GM23338 (cell line): ENCODE measurements around the gene CIC. TPM values are rescaled to one million over a fixed set of nuclear protein-coding genes. Genes with fewer than 3 reads are reported as not detected.

Experiments used
- ATAC-seq: fragments of 200-7000 bp; cut with Tn5 transposase; 3 replicates; pipeline ENCODE4 v1.9.1; 2020
- DNase-seq: peaks from one replicate; pipeline ENCODE4 v3.0.0-alpha.2; 2015; ENCODE audit warnings: low spot score
- H2AFZ ChIP-seq: fragments of 200-600 bp; sonication (generic); 2 replicates; pipeline ENCODE4 v1.8.0; 2016; ENCODE audit warnings: antibody characterized with exemption, mild to moderate bottlenecking, moderate library complexity
- H3F3A ChIP-seq: fragments of 200-600 bp; sonication (generic); replicated peaks from 2 replicates; pipeline ENCODE4 v1.8.0; 2017; ENCODE audit warnings: antibody characterized with exemption, mixed run types, low read depth
- H3K27ac ChIP-seq: fragments of 200-600 bp; sonication (generic); 2 replicates; pipeline ENCODE4 v1.6.1; 2016; ENCODE audit warnings: low read depth
- H3K27me3 ChIP-seq: fragments of 200-600 bp; sonication (generic); 2 replicates; pipeline ENCODE4 v1.8.0; 2016; ENCODE audit warnings: mild to moderate bottlenecking, mixed run types, moderate library complexity; ENCODE audit not compliant: insufficient read depth
- H3K36me3 ChIP-seq: fragments of 200-600 bp; sonication (generic); 2 replicates; pipeline ENCODE4 v1.8.0; 2016; ENCODE audit warnings: mild to moderate bottlenecking; ENCODE audit not compliant: insufficient read depth
- H3K4me1 ChIP-seq: fragments of 200-600 bp; sonication (generic); 2 replicates; pipeline ENCODE4 v1.8.0; 2016; ENCODE audit warnings: mild to moderate bottlenecking, moderate library complexity; ENCODE audit not compliant: insufficient read depth
- H3K4me2 ChIP-seq: fragments of 200-600 bp; sonication (generic); 2 replicates; pipeline ENCODE4 v1.7.1; 2017; ENCODE audit warnings: mixed run types
- H3K4me3 ChIP-seq: fragments of 200-600 bp; sonication (generic); 2 replicates; pipeline ENCODE4 v1.6.1; 2016; ENCODE audit warnings: mixed run types
- H3K79me2 ChIP-seq: fragments of 200-600 bp; sonication (generic); replicated peaks from 2 replicates; pipeline ENCODE4 v1.8.0; 2017; ENCODE audit warnings: mild to moderate bottlenecking; ENCODE audit not compliant: insufficient read depth
- H3K9me2 ChIP-seq: fragments of 200-600 bp; sonication (generic); 2 replicates; pipeline ENCODE4 v1.8.0; 2017; ENCODE audit not compliant: insufficient read depth
- H4K20me1 ChIP-seq: fragments of 200-600 bp; sonication (generic); replicated peaks from 2 replicates; pipeline ENCODE4 v1.8.0; 2017; ENCODE audit warnings: mild to moderate bottlenecking; ENCODE audit not compliant: insufficient read depth
- H3K27ac Mint-ChIP-seq: 2 replicates; pipeline ENCODE4 v1.8.0; 2020; ENCODE audit warnings: inconsistent platforms, mild to moderate bottlenecking, moderate library complexity, mixed read lengths
- H3K27me3 Mint-ChIP-seq: 3 replicates; pipeline ENCODE4 v1.8.0; 2022; ENCODE audit warnings: low read depth, mild to moderate bottlenecking, moderate library complexity, mixed read lengths, inconsistent platforms; ENCODE audit not compliant: insufficient read depth, poor library complexity
- H3K36me3 Mint-ChIP-seq: 3 replicates; pipeline ENCODE4 v1.8.0; 2021; ENCODE audit warnings: low read depth, mild to moderate bottlenecking, inconsistent platforms, moderate library complexity, mixed read lengths
- H3K4me1 Mint-ChIP-seq: 3 replicates; pipeline ENCODE4 v1.8.0; 2020; ENCODE audit warnings: mild to moderate bottlenecking, inconsistent platforms, mixed read lengths
- H3K4me3 Mint-ChIP-seq: 3 replicates; pipeline ENCODE4 v1.8.0; 2021; ENCODE audit warnings: moderate library complexity, mild to moderate bottlenecking, inconsistent platforms, mixed read lengths
- H3K9me3 Mint-ChIP-seq: 3 replicates; pipeline ENCODE4 v1.8.0; 2020; ENCODE audit warnings: moderate library complexity, mild to moderate bottlenecking, inconsistent platforms, mixed read lengths
- CREB1 ChIP-seq: fragments of 250-450 bp; sonication (Bioruptor Pico); IDR thresholded peaks from 2 replicates; pipeline ENCODE4 v1.5.0; 2020; ENCODE audit warnings: low read depth, mild to moderate bottlenecking, moderate library complexity
- EZH2 ChIP-seq: fragments of 200-600 bp; sonication (generic); IDR thresholded peaks from one replicate; pipeline ENCODE4 v1.8.0; 2017; ENCODE audit warnings: antibody characterized with exemption, mild to moderate bottlenecking, low read depth; ENCODE audit not compliant: unreplicated experiment
- EZH2phosphoT487 ChIP-seq: fragments of 200-600 bp; sonication (generic); IDR thresholded peaks from one replicate; pipeline ENCODE4 v1.8.1; 2018; ENCODE audit warnings: antibody characterized with exemption; ENCODE audit not compliant: unreplicated experiment
- JUNB ChIP-seq: IDR thresholded peaks from one replicate; pipeline ENCODE4 v1.6.1; 2016; ENCODE audit warnings: antibody characterized with exemption; ENCODE audit not compliant: unreplicated experiment
- POLR2AphosphoS5 ChIP-seq: IDR thresholded peaks from 2 replicates; pipeline ENCODE4 v1.6.1; 2016; ENCODE audit warnings: antibody characterized with exemption, low read depth
- STAT1 ChIP-seq: IDR thresholded peaks from one replicate; pipeline ENCODE4 v1.6.1; 2016; ENCODE audit warnings: antibody characterized with exemption; ENCODE audit not compliant: unreplicated experiment
- polyA plus RNA-seq: library from polyadenylated mRNA; unstranded; fragments of >200 nt; fragmentation: Nextera tagmentation; extraction: Ambion mirVana; gene quantifications from 2 replicates; pipeline ENCODE4 v1.2.1, GENCODE V29; 2016
- total RNA-seq: library from RNA; depleted of rRNA; stranded (reverse); fragments of >200 nt; shearing (Covaris generic); gene quantifications from 2 replicates; pipeline ENCODE4 v1.2.3, GENCODE V29; 2014
- TF ChIP-seq, protein P1 (sequence below), 2 experiments: fragments of 200-600 bp in 1 of 2; sonication (generic) in 1 of 2; conservative IDR thresholded peaks; 2 replicates each; pipeline versions ENCODE4 v1.5.1 to v1.6.1; 2016 to 2017; ENCODE audit warnings: antibody characterized with exemption in 2 of 2, low read depth in 2 of 2, mild to moderate bottlenecking in 2 of 2, moderate library complexity in 1 of 2
- TF ChIP-seq, protein P2 (sequence below): IDR thresholded peaks from one replicate; pipeline ENCODE4 v1.6.1; 2018; ENCODE audit warnings: antibody characterized with exemption; ENCODE audit not compliant: unreplicated experiment
- TF ChIP-seq, protein P3 (sequence below): IDR thresholded peaks from 2 replicates; pipeline ENCODE4 v1.6.1; 2016; ENCODE audit warnings: antibody characterized with exemption

CIC gene
- total and polyA plus RNA-seq, 2 experiments from 2014 or later = 13.2 to 42.0 TPM

DNA sequence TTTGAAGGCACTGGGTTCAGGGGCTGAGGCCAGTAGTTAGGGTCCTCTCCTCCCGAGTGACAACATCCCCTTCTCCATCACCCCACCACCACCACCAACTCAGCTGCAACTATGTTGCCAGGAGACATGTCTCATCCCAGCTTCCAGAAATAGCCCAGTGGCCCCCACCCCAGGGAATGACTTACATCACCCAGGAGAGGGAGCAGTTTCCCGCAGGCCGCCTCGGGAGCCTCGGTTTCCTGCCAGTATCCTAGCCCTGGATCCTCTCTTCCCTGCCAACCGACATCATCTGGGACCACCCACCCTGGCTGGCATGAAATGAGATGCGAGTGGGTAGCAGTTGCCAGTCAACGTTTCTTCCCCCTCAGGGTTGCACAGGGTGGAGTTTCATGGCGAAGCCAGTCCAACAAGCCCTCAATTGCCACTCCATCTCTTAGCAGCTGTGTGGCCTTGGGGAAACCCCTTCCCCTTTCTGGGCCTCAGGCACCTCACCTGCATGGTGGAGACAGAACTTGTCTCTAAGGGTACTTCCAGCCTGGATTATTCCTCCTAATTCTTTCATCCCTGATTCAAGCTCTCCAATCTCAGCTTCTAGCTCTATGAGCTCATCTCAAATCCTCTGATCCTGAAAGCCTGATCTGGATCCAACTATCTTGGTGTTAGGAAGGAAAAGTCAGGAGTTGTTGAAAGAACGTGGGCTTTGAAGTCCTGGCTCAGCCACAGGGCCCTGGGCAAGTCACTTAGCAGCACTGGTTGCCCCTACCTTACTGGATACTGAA is 22.7 kb upstream of the CIC start:
- peaks cover 5% of the 10 kb centered on the region; the same call in 1 of the 2 replicates for H4K20me1 ChIP-seq
- Mint-ChIP-seq H3K4me3 (no peak overlapping the region), H3K9me3 (no peaks in the 10 kb centered on the region; the same call in 2 of the 3 replicates), H3K36me3 (peaks cover 6% of the 10 kb centered on the region; the same call in 1 of the 3 replicates), H3K27me3 (peaks cover 18% of the 10 kb centered on the region), H3K27ac (no peak overlapping the region), H3K4me1 (peaks cover 34% of the 10 kb centered on the region)
- peak; percentile 46 for TF ChIP-seq POLR2AphosphoS5
- TF ChIP-seq, protein P1, sequence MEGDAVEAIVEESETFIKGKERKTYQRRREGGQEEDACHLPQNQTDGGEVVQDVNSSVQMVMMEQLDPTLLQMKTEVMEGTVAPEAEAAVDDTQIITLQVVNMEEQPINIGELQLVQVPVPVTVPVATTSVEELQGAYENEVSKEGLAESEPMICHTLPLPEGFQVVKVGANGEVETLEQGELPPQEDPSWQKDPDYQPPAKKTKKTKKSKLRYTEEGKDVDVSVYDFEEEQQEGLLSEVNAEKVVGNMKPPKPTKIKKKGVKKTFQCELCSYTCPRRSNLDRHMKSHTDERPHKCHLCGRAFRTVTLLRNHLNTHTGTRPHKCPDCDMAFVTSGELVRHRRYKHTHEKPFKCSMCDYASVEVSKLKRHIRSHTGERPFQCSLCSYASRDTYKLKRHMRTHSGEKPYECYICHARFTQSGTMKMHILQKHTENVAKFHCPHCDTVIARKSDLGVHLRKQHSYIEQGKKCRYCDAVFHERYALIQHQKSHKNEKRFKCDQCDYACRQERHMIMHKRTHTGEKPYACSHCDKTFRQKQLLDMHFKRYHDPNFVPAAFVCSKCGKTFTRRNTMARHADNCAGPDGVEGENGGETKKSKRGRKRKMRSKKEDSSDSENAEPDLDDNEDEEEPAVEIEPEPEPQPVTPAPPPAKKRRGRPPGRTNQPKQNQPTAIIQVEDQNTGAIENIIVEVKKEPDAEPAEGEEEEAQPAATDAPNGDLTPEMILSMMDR (conservative IDR thresholded peaks at IDR 0.05; ENCODE audit: low read depth in 2 of 2) = peak; percentile 60 to 84
- TF ChIP-seq, protein P2, sequence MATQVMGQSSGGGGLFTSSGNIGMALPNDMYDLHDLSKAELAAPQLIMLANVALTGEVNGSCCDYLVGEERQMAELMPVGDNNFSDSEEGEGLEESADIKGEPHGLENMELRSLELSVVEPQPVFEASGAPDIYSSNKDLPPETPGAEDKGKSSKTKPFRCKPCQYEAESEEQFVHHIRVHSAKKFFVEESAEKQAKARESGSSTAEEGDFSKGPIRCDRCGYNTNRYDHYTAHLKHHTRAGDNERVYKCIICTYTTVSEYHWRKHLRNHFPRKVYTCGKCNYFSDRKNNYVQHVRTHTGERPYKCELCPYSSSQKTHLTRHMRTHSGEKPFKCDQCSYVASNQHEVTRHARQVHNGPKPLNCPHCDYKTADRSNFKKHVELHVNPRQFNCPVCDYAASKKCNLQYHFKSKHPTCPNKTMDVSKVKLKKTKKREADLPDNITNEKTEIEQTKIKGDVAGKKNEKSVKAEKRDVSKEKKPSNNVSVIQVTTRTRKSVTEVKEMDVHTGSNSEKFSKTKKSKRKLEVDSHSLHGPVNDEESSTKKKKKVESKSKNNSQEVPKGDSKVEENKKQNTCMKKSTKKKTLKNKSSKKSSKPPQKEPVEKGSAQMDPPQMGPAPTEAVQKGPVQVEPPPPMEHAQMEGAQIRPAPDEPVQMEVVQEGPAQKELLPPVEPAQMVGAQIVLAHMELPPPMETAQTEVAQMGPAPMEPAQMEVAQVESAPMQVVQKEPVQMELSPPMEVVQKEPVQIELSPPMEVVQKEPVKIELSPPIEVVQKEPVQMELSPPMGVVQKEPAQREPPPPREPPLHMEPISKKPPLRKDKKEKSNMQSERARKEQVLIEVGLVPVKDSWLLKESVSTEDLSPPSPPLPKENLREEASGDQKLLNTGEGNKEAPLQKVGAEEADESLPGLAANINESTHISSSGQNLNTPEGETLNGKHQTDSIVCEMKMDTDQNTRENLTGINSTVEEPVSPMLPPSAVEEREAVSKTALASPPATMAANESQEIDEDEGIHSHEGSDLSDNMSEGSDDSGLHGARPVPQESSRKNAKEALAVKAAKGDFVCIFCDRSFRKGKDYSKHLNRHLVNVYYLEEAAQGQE = no peak
- DNase-seq (peak; percentile 88), ATAC-seq (peak; percentile 0; the same call in 2 of the 3 replicates)
- peaks cover 13% of the 10 kb centered on the region for H3F3A ChIP-seq
- peaks cover 37% of the 10 kb centered on the region for H3K4me1 ChIP-seq
- H3K4me3 ChIP-seq = no peak overlapping the region
- peak overlapping the region; percentile 59; the same call in 1 of the 2 replicates for H3K27ac ChIP-seq
- no peaks in the 10 kb centered on the region for H3K27me3 ChIP-seq
- H3K9me2 ChIP-seq = no peaks in the 10 kb centered on the region
- H2AFZ ChIP-seq = no peak overlapping the region
- peak overlapping the region; percentile 38; the same call in 1 of the 2 replicates for H3K4me2 ChIP-seq
- peaks cover 22% of the 10 kb centered on the region for H3K79me2 ChIP-seq
- H3K36me3 ChIP-seq = no peaks in the 10 kb centered on the region

DNA sequence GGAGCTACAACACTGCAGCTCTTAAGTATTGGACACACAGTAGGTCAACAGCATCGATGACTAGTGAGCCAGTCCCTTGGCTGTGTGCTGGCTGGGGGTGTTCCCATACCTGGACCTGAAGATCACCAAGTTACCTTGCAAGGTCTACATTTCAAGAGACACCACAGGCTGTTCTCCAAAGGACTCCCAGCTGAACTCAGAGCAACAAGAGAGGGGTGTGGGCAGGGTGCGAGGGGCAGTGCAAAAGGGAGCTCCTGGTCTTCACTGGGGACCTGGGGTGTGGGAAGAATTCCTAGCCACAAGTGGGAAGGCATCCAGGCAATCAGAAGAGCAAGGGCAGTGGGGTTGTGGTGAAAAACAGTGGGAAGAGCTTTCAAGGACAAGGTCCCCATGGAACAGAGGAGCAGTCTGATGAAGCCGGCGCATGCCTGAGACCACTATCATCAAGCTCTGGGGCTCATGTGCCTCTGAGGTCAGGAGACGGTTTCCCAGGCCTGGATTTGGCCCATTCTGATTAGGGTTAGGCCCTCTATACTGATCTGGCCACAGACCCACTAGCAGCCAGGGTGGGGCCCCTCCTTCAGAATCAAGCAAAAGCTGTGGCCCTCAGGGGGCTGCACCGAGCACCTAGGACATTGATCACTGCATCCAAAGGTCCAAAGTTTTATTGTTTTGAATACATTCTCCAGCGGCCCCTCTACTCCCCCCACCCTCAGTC is 22.0 kb upstream of the CIC start:
- H3K4me3 ChIP-seq = no peak overlapping the region
- Mint-ChIP-seq H3K4me3 (peak overlapping the region; percentile 17; the same call in 1 of the 3 replicates), H3K27ac (no peak overlapping the region), H3K9me3 (no peaks in the 10 kb centered on the region; the same call in 2 of the 3 replicates), H3K4me1 (peaks cover 38% of the 10 kb centered on the region), H3K27me3 (peaks cover 22% of the 10 kb centered on the region), H3K36me3 (peaks cover 10% of the 10 kb centered on the region; the same call in 2 of the 3 replicates)
- H3K79me2 ChIP-seq = peaks cover 21% of the 10 kb centered on the region
- ATAC-seq (no peak), DNase-seq (no peak)
- no peak overlapping the region for H2AFZ ChIP-seq
- no peaks in the 10 kb centered on the region for H3K27me3 ChIP-seq
- H3K9me2 ChIP-seq = no peaks in the 10 kb centered on the region
- peak overlapping the region; percentile 38; the same call in 1 of the 2 replicates for H3K4me2 ChIP-seq
- H4K20me1 ChIP-seq = no peaks in the 10 kb centered on the region; the same call in 1 of the 2 replicates
- peaks cover 39% of the 10 kb centered on the region for H3K4me1 ChIP-seq
- 0 out of 2 replicates have a peak overlapping the region, but pooled peaks have one; percentile 59 for H3K27ac ChIP-seq
- no peaks in the 10 kb centered on the region for H3K36me3 ChIP-seq
- peaks cover 13% of the 10 kb centered on the region for H3F3A ChIP-seq
- TF ChIP-seq CREB1 (CRISPR knock-in tag) = no peak
- no peak for TF ChIP-seq EZH2
- no peak for TF ChIP-seq EZH2phosphoT487
- no peak for TF ChIP-seq STAT1
- TF ChIP-seq JUNB = no peak
- TF ChIP-seq, protein P3, sequence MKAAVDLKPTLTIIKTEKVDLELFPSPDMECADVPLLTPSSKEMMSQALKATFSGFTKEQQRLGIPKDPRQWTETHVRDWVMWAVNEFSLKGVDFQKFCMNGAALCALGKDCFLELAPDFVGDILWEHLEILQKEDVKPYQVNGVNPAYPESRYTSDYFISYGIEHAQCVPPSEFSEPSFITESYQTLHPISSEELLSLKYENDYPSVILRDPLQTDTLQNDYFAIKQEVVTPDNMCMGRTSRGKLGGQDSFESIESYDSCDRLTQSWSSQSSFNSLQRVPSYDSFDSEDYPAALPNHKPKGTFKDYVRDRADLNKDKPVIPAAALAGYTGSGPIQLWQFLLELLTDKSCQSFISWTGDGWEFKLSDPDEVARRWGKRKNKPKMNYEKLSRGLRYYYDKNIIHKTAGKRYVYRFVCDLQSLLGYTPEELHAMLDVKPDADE = no peak
- TF ChIP-seq, protein P1 (conservative IDR thresholded peaks at IDR 0.05; ENCODE audit: low read depth in 2 of 2) = no peak
